Measurements from ENCODE around the gene ELMOD1.

DNA sequence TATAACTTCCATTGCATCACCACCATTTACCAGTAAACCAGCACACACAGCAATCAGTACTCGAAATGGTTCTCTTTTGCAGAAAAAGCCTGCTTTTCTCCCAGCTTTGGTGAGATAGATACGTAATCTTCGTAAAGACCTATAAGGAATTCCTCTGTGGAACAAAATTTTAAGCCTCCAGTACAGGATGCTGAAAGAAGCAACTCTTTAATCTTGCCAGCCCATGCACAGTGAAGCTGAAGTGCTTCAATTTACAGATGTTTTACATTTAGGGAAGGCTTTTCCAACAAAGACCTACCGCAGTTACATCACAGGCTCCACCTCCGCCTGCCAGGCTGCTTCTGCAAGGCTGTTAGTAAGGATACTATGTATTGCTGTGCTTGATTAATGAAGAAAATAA lies 1.9 kb downstream of the ELMOD1 start:
- TF ChIP-seq, protein P1, sequence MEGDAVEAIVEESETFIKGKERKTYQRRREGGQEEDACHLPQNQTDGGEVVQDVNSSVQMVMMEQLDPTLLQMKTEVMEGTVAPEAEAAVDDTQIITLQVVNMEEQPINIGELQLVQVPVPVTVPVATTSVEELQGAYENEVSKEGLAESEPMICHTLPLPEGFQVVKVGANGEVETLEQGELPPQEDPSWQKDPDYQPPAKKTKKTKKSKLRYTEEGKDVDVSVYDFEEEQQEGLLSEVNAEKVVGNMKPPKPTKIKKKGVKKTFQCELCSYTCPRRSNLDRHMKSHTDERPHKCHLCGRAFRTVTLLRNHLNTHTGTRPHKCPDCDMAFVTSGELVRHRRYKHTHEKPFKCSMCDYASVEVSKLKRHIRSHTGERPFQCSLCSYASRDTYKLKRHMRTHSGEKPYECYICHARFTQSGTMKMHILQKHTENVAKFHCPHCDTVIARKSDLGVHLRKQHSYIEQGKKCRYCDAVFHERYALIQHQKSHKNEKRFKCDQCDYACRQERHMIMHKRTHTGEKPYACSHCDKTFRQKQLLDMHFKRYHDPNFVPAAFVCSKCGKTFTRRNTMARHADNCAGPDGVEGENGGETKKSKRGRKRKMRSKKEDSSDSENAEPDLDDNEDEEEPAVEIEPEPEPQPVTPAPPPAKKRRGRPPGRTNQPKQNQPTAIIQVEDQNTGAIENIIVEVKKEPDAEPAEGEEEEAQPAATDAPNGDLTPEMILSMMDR (IDR thresholded peaks at IDR 0.05; ENCODE audit: insufficient read depth, low read length) = no peak
- TF ChIP-seq SPI1 (IDR thresholded peaks at IDR 0.05; ENCODE audit: borderline replicate concordance, low read depth) (no peak), POLR2AphosphoS5 (IDR thresholded peaks at IDR 0.05; ENCODE audit: low read depth) (no peak), GABPA (IDR thresholded peaks at IDR 0.05; ENCODE audit: low read depth) (no peak)
- TF ChIP-seq, protein P2, sequence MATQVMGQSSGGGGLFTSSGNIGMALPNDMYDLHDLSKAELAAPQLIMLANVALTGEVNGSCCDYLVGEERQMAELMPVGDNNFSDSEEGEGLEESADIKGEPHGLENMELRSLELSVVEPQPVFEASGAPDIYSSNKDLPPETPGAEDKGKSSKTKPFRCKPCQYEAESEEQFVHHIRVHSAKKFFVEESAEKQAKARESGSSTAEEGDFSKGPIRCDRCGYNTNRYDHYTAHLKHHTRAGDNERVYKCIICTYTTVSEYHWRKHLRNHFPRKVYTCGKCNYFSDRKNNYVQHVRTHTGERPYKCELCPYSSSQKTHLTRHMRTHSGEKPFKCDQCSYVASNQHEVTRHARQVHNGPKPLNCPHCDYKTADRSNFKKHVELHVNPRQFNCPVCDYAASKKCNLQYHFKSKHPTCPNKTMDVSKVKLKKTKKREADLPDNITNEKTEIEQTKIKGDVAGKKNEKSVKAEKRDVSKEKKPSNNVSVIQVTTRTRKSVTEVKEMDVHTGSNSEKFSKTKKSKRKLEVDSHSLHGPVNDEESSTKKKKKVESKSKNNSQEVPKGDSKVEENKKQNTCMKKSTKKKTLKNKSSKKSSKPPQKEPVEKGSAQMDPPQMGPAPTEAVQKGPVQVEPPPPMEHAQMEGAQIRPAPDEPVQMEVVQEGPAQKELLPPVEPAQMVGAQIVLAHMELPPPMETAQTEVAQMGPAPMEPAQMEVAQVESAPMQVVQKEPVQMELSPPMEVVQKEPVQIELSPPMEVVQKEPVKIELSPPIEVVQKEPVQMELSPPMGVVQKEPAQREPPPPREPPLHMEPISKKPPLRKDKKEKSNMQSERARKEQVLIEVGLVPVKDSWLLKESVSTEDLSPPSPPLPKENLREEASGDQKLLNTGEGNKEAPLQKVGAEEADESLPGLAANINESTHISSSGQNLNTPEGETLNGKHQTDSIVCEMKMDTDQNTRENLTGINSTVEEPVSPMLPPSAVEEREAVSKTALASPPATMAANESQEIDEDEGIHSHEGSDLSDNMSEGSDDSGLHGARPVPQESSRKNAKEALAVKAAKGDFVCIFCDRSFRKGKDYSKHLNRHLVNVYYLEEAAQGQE (IDR thresholded peaks at IDR 0.05; ENCODE audit: insufficient replicate concordance, low read depth) = no peak
